Adrenal gland (tissue), 5 donors: ENCODE results near the gene PTPRF.

Experiments
- CTCF ChIP-seq, 6 experiments: fragments of 450-650 bp in 4 of 6; fragments of 200-600 bp in 2 of 6; sonication (generic) in 1 of 6; IDR thresholded peaks; 1 replicate in 5 of 6; 2 replicates in 1 of 6; pipeline versions ENCODE4 v1.5.1 to v1.8.0; 2016 to 2021; ENCODE audit warnings: antibody characterized with exemption in 6 of 6, mild to moderate bottlenecking in 2 of 6, moderate library complexity in 1 of 6
- POLR2A ChIP-seq, 2 donors: fragments of 450-650 bp; IDR thresholded peaks; one replicate each; pipeline ENCODE4 v1.6.1; 2017; ENCODE audit warnings: antibody characterized with exemption in 2 of 2, mild to moderate bottlenecking in 2 of 2, moderate library complexity in 1 of 2
- donor health status: DM: no; HTN: no; CAD: no.

GRCh38 chr1:43619996-43620920 is 89.6 kb downstream of the PTPRF start:
- no peak for TF ChIP-seq CTCF (IDR thresholded peaks at IDR 0.05)
- no peak for TF ChIP-seq POLR2A (IDR thresholded peaks at IDR 0.05)
